ENCODE measurements around the gene RDX. TPM values are rescaled to one million over a fixed set of nuclear protein-coding genes. Genes with fewer than 3 reads are reported as not detected.

The RDX gene
- total and polyA plus RNA-seq, 2 of the 13 experiments (the other 11 are each of a cell fraction or from before 2014, with no cell fraction given) = 20.7 to 63.1 TPM

GRCh38 chr11:110128161-110128560 lies 168.3 kb downstream of the RDX start:
- H3K27ac ChIP-seq (ENCODE audit: extremely low read length, insufficient read depth, low read length) = no peak overlapping the region
- no peak for DNase-seq (ENCODE audit: low spot score)
- 54% methylated on average over 2 of the region's 2 CpGs for WGBS (ENCODE audit: low lambda C conversion rate)
- H4K20me1 ChIP-seq (ENCODE audit: insufficient read depth, low read length) = no peaks in the 10 kb centered on the region
- H3K9me3 ChIP-seq (ENCODE audit: low read length) = no peaks in the 10 kb centered on the region
- H2AFZ ChIP-seq (ENCODE audit: low read length) = no peak overlapping the region
- CTCF ChIA-PET (ENCODE audit: low intra/inter-chr PET ratio, low total read pairs) = no interaction called here
- POLR2A ChIA-PET = no interaction called here
- H3K4me1 ChIP-seq (ENCODE audit: insufficient read depth, low read length) = peaks cover 9% of the 10 kb centered on the region
- ATAC-seq = no peak
- no peaks in the 10 kb centered on the region for H3K36me3 ChIP-seq (replicated peaks in 1 of 2; ENCODE audit: control insufficient read depth in 1 of 2, insufficient read depth in 2 of 2, low read length in 2 of 2)
- no peaks in the 10 kb centered on the region for H3K27me3 ChIP-seq (ENCODE audit: control insufficient read depth in 1 of 2, insufficient read depth in 2 of 2, low read length in 2 of 2)
- no peak overlapping the region for H3K4me3 ChIP-seq (replicated peaks in 1 of 3; ENCODE audit: insufficient read depth in 1 of 3, low read depth in 2 of 3, low read length in 3 of 3)
- intact Hi-C loops (cut with micrococcal nuclease; ENCODE audit: unreplicated experiment) = loop anchor here (5.0 kb wide), 1 partner anchor 36 kb away; the partner anchor contains the start of gene ZC3H12C
- no peak overlapping the region for H3K9ac ChIP-seq (ENCODE audit: insufficient read depth, low read depth, low read length)
- H3K4me2 ChIP-seq (ENCODE audit: low read depth, low read length) = no peak overlapping the region
- no TSS peak for BruUV-seq (replicated peaks)
- no peaks in the 10 kb centered on the region for H3K79me2 ChIP-seq (ENCODE audit: insufficient read depth, low read length)
- in situ Hi-C loops (cut with HindIII; ENCODE audit: extremely low pct_ligation_motif_present, low pct_unique_long_range_greater_than_20kb) = no loop called here
- no peak for FAIRE-seq
- no peak for TF ChIP-seq GPN1 (CRISPR knock-in tag; IDR thresholded peaks at IDR 0.05; ENCODE audit: borderline replicate concordance)
- TF ChIP-seq ZNF772 (CRISPR knock-in tag; IDR thresholded peaks at IDR 0.05) = no peak
- TF ChIP-seq ZNF646 (CRISPR knock-in tag; IDR thresholded peaks at IDR 0.05) = no peak
- no peak for TF ChIP-seq KLF13 (CRISPR knock-in tag; IDR thresholded peaks at IDR 0.05)
- no peak for TF ChIP-seq SRSF4 (IDR thresholded peaks at IDR 0.05; ENCODE audit: low read depth, low read length, poor library complexity, severe bottlenecking)
- no peak for TF ChIP-seq TEAD3 (CRISPR knock-in tag; optimal IDR thresholded peaks at IDR 0.05; ENCODE audit: borderline replicate concordance)
- no peak for TF ChIP-seq ZNF296 (CRISPR knock-in tag; conservative IDR thresholded peaks at IDR 0.05)
- TF ChIP-seq GABPA (IDR thresholded peaks at IDR 0.05; ENCODE audit: low read depth, low read length) = no peak
- TF ChIP-seq GABPA (CRISPR knock-in tag; IDR thresholded peaks at IDR 0.05; ENCODE audit: low read depth) = no peak
- no peak for TF ChIP-seq TFAP4 (IDR thresholded peaks at IDR 0.05; ENCODE audit: borderline replicate concordance, low read depth)
- TF ChIP-seq ZFP90 (CRISPR knock-in tag; IDR thresholded peaks at IDR 0.05; ENCODE audit: borderline replicate concordance) = no peak
- TF ChIP-seq CBX5 (CRISPR knock-in tag; IDR thresholded peaks at IDR 0.05; ENCODE audit: borderline replicate concordance) = no peak
- no peak for TF ChIP-seq ATF3 (CRISPR knock-in tag; IDR thresholded peaks at IDR 0.05)
- TF ChIP-seq ZBTB25 (CRISPR knock-in tag; IDR thresholded peaks at IDR 0.05) = no peak
- TF ChIP-seq CBX2 (IDR thresholded peaks at IDR 0.05; ENCODE audit: low read depth, low read length) = no peak
- no peak for TF ChIP-seq CBX2 (CRISPR knock-in tag; IDR thresholded peaks at IDR 0.05; ENCODE audit: low read depth)
- TF ChIP-seq ZNF367 (CRISPR knock-in tag; IDR thresholded peaks at IDR 0.05; ENCODE audit: borderline replicate concordance) = no peak
- TF ChIP-seq NBN (conservative IDR thresholded peaks at IDR 0.05) = no peak

All from HepG2 (cell line).